ENCODE results near the gene EGFL7. TPM values are rescaled to one million over a fixed set of nuclear protein-coding genes. Genes with fewer than 3 reads are reported as not detected.

Gene EGFL7
- total and polyA plus RNA-seq, 9 donors, result 0.18 to 113 (median 43.4) TPM

GRCh38 chr9:136668983-136669790 is 6.5 kb downstream of the EGFL7 start:
- Histone ChIP-seq H3K36me3 (no peaks in the 10 kb centered on the region), H3K4me1 (ENCODE audit: insufficient read depth) (no peaks in the 10 kb centered on the region), H3K9me3 (no peaks in the 10 kb centered on the region), H3K27me3 (peaks cover 3% of the 10 kb centered on the region), H3K4me3 (no peak overlapping the region), H3K27ac (no peak overlapping the region)
- WGBS, 3 donors, result 66 to 68% (median 67%) methylated on average over 22 to 23 of the region's 23 CpGs
- intact Hi-C loops (cut with DNase I), result no loop called here
- no peak for DNase-seq
- TF ChIP-seq, protein P1, sequence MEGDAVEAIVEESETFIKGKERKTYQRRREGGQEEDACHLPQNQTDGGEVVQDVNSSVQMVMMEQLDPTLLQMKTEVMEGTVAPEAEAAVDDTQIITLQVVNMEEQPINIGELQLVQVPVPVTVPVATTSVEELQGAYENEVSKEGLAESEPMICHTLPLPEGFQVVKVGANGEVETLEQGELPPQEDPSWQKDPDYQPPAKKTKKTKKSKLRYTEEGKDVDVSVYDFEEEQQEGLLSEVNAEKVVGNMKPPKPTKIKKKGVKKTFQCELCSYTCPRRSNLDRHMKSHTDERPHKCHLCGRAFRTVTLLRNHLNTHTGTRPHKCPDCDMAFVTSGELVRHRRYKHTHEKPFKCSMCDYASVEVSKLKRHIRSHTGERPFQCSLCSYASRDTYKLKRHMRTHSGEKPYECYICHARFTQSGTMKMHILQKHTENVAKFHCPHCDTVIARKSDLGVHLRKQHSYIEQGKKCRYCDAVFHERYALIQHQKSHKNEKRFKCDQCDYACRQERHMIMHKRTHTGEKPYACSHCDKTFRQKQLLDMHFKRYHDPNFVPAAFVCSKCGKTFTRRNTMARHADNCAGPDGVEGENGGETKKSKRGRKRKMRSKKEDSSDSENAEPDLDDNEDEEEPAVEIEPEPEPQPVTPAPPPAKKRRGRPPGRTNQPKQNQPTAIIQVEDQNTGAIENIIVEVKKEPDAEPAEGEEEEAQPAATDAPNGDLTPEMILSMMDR (IDR thresholded peaks at IDR 0.05), result no peak
- TF ChIP-seq POLR2A (IDR thresholded peaks at IDR 0.05) (no peak), EP300 (IDR thresholded peaks at IDR 0.05) (no peak)

- Histone ChIP-seq H3K36me3 (no peaks in the 10 kb centered on the region), H3K4me3 (no peak overlapping the region), H3K9me3 (no peaks in the 10 kb centered on the region), H3K27ac (no peak overlapping the region), H3K4me1 (ENCODE audit: insufficient read depth) (no peaks in the 10 kb centered on the region), H3K27me3 (peaks cover 3% of the 10 kb centered on the region)
- intact Hi-C loops (cut with DNase I), result no loop called here
- 52 to 59% (median 56%) methylated on average over 23 of the region's 23 CpGs for WGBS, 3 donors
- no peak for DNase-seq
- TF ChIP-seq, protein P1 (IDR thresholded peaks at IDR 0.05), result no peak
- TF ChIP-seq POLR2A (IDR thresholded peaks at IDR 0.05) (no peak), EP300 (IDR thresholded peaks at IDR 0.05) (no peak)
Measured at GRCh38 chr9:136669791-136670464, 7.2 kb downstream of the EGFL7 start.

- Histone ChIP-seq H3K36me3 (no peaks in the 10 kb centered on the region), H3K9me3 (no peaks in the 10 kb centered on the region), H3K4me1 (ENCODE audit: insufficient read depth) (no peaks in the 10 kb centered on the region), H3K27me3 (peaks cover 3% of the 10 kb centered on the region), H3K4me3 (no peak overlapping the region), H3K27ac (no peak overlapping the region)
- 32 to 66% (median 49%) methylated on average over 35 to 36 of the region's 36 CpGs for WGBS, 3 donors
- intact Hi-C loops (cut with DNase I), result no loop called here
- no peak for DNase-seq
- no peak for TF ChIP-seq POLR2A (IDR thresholded peaks at IDR 0.05)
- TF ChIP-seq EP300 (IDR thresholded peaks at IDR 0.05), result no peak
- TF ChIP-seq, protein P1 (IDR thresholded peaks at IDR 0.05), result no peak
Measured at GRCh38 chr9:136670576-136671253, 8.0 kb downstream of the EGFL7 start.

DNA sequence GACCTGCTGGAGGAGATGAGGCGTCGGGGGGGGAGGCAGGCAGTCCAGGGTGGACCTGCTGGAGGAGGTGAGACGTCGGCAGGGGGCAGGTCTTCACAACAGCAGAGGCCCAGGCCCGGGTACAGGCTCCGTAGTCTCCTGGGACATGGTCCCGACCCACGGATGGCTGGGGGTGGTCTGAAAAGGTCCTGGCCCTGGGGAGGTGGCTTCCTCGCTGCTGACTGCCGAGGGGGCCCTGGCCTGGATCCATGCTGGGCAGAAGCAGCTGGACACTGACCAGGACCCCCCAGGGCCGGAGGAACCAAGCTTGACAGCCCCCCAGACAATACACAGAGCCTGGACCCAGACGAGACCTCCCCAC is 8.5 kb downstream of the EGFL7 start:
- TF ChIP-seq, protein P1 (IDR thresholded peaks at IDR 0.05), result no peak
- TF ChIP-seq POLR2A (IDR thresholded peaks at IDR 0.05) (no peak), EP300 (IDR thresholded peaks at IDR 0.05) (no peak)
- WGBS, 3 donors, result 22 to 38% (median 36%) methylated on average over 11 to 12 of the region's 12 CpGs
- Histone ChIP-seq H3K27me3 (peaks cover 3% of the 10 kb centered on the region), H3K36me3 (no peaks in the 10 kb centered on the region), H3K9me3 (no peaks in the 10 kb centered on the region), H3K27ac (no peak overlapping the region), H3K4me3 (no peak overlapping the region), H3K4me1 (ENCODE audit: insufficient read depth) (no peaks in the 10 kb centered on the region)
- intact Hi-C loops (cut with DNase I), result no loop called here
- DNase-seq, result no peak

Data from ovary (tissue), 9 donors.